ENCODE measurements around the gene RXRG. TPM values are rescaled to one million over a fixed set of nuclear protein-coding genes. Genes with fewer than 3 reads are reported as not detected.

The RXRG gene
- total RNA-seq, 1 experiment from 2014 or later = not detected

DNA sequence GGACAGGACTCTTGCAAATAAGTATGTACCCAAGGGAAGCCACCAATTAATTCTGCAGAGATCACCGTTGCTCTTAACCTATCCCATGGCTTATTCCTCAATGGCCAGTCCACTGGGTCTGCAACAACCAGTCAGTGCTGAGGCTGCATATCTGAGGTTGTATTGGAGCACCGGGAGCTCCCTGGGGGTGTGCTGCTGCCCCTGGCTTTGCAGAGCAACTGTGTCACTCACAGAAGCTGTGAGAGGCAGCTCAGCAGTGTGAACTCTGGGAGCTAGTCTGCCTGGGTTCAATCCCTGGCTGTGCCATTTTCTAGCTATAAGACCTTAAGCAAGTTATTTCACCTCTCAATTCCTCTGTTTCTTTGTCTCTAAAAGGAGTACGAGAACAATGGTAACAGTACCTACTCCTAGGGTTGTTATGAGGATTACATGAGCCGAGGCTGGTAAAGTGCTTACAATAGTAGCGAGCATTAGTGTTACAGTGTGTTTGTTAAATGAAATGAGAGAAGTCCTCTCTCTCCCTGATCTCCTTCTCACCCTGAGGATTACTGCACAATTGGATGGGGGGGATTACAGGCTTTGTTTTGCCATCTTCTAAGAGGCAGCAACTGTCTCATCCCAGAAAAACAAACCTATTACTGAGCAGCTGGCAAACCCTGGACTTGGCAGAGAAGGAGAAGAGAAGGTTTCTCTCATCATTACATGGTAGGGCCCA is 3.6 kb downstream of the RXRG start:
- ChIA-PET POLR2A (no interaction called here), CTCF (no interaction called here)
- no peak overlapping the region for H3K4me3 Mint-ChIP-seq
- DNase-seq (ENCODE audit: low spot score) (no peak), ATAC-seq (no peak)
- H3K9me3 Mint-ChIP-seq = no peaks in the 10 kb centered on the region
- peaks cover 15% of the 10 kb centered on the region for H3K4me1 Mint-ChIP-seq
- H3K27me3 Mint-ChIP-seq (ENCODE audit: low read depth) = peaks cover 8% of the 10 kb centered on the region; the same call in 1 of the 2 replicates
- TF ChIP-seq, protein P1, sequence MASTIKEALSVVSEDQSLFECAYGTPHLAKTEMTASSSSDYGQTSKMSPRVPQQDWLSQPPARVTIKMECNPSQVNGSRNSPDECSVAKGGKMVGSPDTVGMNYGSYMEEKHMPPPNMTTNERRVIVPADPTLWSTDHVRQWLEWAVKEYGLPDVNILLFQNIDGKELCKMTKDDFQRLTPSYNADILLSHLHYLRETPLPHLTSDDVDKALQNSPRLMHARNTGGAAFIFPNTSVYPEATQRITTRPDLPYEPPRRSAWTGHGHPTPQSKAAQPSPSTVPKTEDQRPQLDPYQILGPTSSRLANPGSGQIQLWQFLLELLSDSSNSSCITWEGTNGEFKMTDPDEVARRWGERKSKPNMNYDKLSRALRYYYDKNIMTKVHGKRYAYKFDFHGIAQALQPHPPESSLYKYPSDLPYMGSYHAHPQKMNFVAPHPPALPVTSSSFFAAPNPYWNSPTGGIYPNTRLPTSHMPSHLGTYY (CRISPR knock-in tag; IDR thresholded peaks at IDR 0.05) = no peak
- TF ChIP-seq ZNF121 (CRISPR knock-in tag; IDR thresholded peaks at IDR 0.05) = no peak
- TF ChIP-seq IRF2 (CRISPR knock-in tag; IDR thresholded peaks at IDR 0.05; ENCODE audit: borderline replicate concordance, low read depth) = no peak
- TF ChIP-seq CREM (CRISPR knock-in tag; IDR thresholded peaks at IDR 0.05) = no peak
- TF ChIP-seq NR1H2 (CRISPR knock-in tag; IDR thresholded peaks at IDR 0.05) = no peak
- TF ChIP-seq TCF7 (CRISPR knock-in tag; IDR thresholded peaks at IDR 0.05; ENCODE audit: low read depth) = no peak
- TF ChIP-seq NR3C1 (CRISPR knock-in tag; conservative IDR thresholded peaks at IDR 0.05; ENCODE audit: low read depth) = no peak
- TF ChIP-seq GRHL2 (CRISPR knock-in tag; IDR thresholded peaks at IDR 0.05; ENCODE audit: insufficient replicate concordance, severe bottlenecking) = no peak
- TF ChIP-seq, protein P2, sequence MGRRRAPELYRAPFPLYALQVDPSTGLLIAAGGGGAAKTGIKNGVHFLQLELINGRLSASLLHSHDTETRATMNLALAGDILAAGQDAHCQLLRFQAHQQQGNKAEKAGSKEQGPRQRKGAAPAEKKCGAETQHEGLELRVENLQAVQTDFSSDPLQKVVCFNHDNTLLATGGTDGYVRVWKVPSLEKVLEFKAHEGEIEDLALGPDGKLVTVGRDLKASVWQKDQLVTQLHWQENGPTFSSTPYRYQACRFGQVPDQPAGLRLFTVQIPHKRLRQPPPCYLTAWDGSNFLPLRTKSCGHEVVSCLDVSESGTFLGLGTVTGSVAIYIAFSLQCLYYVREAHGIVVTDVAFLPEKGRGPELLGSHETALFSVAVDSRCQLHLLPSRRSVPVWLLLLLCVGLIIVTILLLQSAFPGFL (CRISPR knock-in tag; IDR thresholded peaks at IDR 0.05; ENCODE audit: borderline replicate concordance) = no peak
- no peak for TF ChIP-seq TEAD4 (CRISPR knock-in tag; IDR thresholded peaks at IDR 0.05)
- no peak for TF ChIP-seq ZNF138 (CRISPR knock-in tag; conservative IDR thresholded peaks at IDR 0.05)
- H3K36me3 Mint-ChIP-seq = no peaks in the 10 kb centered on the region
- no peak overlapping the region for H3K27ac Mint-ChIP-seq

DNA sequence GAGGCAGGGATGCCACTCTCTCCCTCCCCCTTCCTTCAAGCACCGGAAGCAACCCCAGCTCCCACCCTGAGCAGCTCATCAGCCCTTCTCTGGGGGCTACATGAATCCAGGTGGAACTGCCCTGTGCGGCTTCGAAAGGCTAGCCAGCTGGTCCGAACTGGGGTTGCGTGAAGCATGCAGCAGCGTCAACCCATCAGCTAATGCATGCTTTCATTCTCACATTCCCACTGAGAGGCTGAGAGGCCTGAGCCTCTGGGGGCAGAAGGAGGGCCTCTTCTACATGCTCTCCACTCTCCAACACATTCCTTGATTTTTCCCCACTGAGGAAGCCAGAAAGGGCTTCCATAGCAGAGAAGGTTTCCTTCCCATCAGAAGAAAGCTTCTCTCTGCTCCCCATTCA is 5.6 kb downstream of the RXRG start:
- DNase-seq (ENCODE audit: low spot score) (peak; percentile 30), ATAC-seq (peak; percentile 58)
- H3K4me3 Mint-ChIP-seq = no peak overlapping the region
- POLR2A ChIA-PET = no interaction called here
- H3K27ac Mint-ChIP-seq = no peak overlapping the region
- no peaks in the 10 kb centered on the region for H3K9me3 Mint-ChIP-seq
- H3K36me3 Mint-ChIP-seq = no peaks in the 10 kb centered on the region
- CTCF ChIA-PET = interaction anchor here (0.7 kb wide), 1 partner anchor 153 kb away, joined by 3 read pairs; no protein-coding TSS in a partner anchor
- peaks cover 15% of the 10 kb centered on the region for H3K4me1 Mint-ChIP-seq
- peaks cover 8% of the 10 kb centered on the region for H3K27me3 Mint-ChIP-seq (ENCODE audit: low read depth)
- TF ChIP-seq, protein P3, sequence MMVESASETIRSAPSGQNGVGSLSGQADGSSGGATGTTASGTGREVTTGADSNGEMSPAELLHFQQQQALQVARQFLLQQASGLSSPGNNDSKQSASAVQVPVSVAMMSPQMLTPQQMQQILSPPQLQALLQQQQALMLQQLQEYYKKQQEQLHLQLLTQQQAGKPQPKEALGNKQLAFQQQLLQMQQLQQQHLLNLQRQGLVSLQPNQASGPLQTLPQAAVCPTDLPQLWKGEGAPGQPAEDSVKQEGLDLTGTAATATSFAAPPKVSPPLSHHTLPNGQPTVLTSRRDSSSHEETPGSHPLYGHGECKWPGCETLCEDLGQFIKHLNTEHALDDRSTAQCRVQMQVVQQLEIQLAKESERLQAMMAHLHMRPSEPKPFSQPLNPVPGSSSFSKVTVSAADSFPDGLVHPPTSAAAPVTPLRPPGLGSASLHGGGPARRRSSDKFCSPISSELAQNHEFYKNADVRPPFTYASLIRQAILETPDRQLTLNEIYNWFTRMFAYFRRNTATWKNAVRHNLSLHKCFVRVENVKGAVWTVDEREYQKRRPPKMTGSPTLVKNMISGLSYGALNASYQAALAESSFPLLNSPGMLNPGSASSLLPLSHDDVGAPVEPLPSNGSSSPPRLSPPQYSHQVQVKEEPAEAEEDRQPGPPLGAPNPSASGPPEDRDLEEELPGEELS (CRISPR knock-in tag; IDR thresholded peaks at IDR 0.05) = no peak
- TF ChIP-seq, protein P4, sequence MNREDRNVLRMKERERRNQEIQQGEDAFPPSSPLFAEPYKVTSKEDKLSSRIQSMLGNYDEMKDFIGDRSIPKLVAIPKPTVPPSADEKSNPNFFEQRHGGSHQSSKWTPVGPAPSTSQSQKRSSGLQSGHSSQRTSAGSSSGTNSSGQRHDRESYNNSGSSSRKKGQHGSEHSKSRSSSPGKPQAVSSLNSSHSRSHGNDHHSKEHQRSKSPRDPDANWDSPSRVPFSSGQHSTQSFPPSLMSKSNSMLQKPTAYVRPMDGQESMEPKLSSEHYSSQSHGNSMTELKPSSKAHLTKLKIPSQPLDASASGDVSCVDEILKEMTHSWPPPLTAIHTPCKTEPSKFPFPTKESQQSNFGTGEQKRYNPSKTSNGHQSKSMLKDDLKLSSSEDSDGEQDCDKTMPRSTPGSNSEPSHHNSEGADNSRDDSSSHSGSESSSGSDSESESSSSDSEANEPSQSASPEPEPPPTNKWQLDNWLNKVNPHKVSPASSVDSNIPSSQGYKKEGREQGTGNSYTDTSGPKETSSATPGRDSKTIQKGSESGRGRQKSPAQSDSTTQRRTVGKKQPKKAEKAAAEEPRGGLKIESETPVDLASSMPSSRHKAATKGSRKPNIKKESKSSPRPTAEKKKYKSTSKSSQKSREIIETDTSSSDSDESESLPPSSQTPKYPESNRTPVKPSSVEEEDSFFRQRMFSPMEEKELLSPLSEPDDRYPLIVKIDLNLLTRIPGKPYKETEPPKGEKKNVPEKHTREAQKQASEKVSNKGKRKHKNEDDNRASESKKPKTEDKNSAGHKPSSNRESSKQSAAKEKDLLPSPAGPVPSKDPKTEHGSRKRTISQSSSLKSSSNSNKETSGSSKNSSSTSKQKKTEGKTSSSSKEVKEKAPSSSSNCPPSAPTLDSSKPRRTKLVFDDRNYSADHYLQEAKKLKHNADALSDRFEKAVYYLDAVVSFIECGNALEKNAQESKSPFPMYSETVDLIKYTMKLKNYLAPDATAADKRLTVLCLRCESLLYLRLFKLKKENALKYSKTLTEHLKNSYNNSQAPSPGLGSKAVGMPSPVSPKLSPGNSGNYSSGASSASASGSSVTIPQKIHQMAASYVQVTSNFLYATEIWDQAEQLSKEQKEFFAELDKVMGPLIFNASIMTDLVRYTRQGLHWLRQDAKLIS (CRISPR knock-in tag; IDR thresholded peaks at IDR 0.05; ENCODE audit: borderline replicate concordance) = no peak
- TF ChIP-seq, protein P5, sequence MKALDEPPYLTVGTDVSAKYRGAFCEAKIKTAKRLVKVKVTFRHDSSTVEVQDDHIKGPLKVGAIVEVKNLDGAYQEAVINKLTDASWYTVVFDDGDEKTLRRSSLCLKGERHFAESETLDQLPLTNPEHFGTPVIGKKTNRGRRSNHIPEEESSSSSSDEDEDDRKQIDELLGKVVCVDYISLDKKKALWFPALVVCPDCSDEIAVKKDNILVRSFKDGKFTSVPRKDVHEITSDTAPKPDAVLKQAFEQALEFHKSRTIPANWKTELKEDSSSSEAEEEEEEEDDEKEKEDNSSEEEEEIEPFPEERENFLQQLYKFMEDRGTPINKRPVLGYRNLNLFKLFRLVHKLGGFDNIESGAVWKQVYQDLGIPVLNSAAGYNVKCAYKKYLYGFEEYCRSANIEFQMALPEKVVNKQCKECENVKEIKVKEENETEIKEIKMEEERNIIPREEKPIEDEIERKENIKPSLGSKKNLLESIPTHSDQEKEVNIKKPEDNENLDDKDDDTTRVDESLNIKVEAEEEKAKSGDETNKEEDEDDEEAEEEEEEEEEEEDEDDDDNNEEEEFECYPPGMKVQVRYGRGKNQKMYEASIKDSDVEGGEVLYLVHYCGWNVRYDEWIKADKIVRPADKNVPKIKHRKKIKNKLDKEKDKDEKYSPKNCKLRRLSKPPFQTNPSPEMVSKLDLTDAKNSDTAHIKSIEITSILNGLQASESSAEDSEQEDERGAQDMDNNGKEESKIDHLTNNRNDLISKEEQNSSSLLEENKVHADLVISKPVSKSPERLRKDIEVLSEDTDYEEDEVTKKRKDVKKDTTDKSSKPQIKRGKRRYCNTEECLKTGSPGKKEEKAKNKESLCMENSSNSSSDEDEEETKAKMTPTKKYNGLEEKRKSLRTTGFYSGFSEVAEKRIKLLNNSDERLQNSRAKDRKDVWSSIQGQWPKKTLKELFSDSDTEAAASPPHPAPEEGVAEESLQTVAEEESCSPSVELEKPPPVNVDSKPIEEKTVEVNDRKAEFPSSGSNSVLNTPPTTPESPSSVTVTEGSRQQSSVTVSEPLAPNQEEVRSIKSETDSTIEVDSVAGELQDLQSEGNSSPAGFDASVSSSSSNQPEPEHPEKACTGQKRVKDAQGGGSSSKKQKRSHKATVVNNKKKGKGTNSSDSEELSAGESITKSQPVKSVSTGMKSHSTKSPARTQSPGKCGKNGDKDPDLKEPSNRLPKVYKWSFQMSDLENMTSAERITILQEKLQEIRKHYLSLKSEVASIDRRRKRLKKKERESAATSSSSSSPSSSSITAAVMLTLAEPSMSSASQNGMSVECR (CRISPR knock-in tag; IDR thresholded peaks at IDR 0.05; ENCODE audit: borderline replicate concordance) = no peak
- TF ChIP-seq, protein P6, sequence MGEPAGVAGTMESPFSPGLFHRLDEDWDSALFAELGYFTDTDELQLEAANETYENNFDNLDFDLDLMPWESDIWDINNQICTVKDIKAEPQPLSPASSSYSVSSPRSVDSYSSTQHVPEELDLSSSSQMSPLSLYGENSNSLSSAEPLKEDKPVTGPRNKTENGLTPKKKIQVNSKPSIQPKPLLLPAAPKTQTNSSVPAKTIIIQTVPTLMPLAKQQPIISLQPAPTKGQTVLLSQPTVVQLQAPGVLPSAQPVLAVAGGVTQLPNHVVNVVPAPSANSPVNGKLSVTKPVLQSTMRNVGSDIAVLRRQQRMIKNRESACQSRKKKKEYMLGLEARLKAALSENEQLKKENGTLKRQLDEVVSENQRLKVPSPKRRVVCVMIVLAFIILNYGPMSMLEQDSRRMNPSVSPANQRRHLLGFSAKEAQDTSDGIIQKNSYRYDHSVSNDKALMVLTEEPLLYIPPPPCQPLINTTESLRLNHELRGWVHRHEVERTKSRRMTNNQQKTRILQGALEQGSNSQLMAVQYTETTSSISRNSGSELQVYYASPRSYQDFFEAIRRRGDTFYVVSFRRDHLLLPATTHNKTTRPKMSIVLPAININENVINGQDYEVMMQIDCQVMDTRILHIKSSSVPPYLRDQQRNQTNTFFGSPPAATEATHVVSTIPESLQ (CRISPR knock-in tag; IDR thresholded peaks at IDR 0.05) = no peak
- TF ChIP-seq MLX (CRISPR knock-in tag; IDR thresholded peaks at IDR 0.05) = no peak
- TF ChIP-seq, protein P7, sequence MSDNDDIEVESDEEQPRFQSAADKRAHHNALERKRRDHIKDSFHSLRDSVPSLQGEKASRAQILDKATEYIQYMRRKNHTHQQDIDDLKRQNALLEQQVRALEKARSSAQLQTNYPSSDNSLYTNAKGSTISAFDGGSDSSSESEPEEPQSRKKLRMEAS (CRISPR knock-in tag; IDR thresholded peaks at IDR 0.05) = no peak

All from WTC11 (cell line).